ENCODE results near the gene TBXAS1.

TBXAS1 gene

GRCh38 chr7:139958599-139959284, 129.7 kb downstream of the TBXAS1 start:
- Histone ChIP-seq H3K4me1 (ENCODE audit: control insufficient read depth, insufficient read depth, low read length) (no peaks in the 10 kb centered on the region), H3K4me3 (ENCODE audit: low read depth, low read length) (no peak overlapping the region), H3K9me3 (ENCODE audit: control insufficient read depth, insufficient read depth, low read depth, low read length) (no peaks in the 10 kb centered on the region), H3K27ac (ENCODE audit: extremely low read depth, low read depth, low read length) (no peak overlapping the region), H3K36me3 (ENCODE audit: control insufficient read depth in 2 of 2, insufficient read depth in 1 of 2, low read length in 2 of 2) (no peaks in the 10 kb centered on the region)
- POLR2A ChIA-PET = no interaction called here
- CTCF ChIA-PET = interaction anchor here (0.6 kb wide), 1 partner anchor 700 kb away, joined by 3 read pairs; no protein-coding TSS in a partner anchor
- TF ChIP-seq KLF9 (tag by site-specific recombination; IDR thresholded peaks at IDR 0.05; ENCODE audit: low read depth) (no peak), MEIS1 (CRISPR knock-in tag; IDR thresholded peaks at IDR 0.05; ENCODE audit: borderline replicate concordance) (no peak), PATZ1 (tag by site-specific recombination; IDR thresholded peaks at IDR 0.05) (no peak)

GRCh38 chr7:139959285-139959628, 130.2 kb downstream of the TBXAS1 start:
- H3K4me3 ChIP-seq (ENCODE audit: low read depth, low read length) = no peak overlapping the region
- H3K27ac ChIP-seq (ENCODE audit: extremely low read depth, low read depth, low read length) = no peak overlapping the region
- H3K9me3 ChIP-seq (ENCODE audit: control insufficient read depth, insufficient read depth, low read depth, low read length) = no peaks in the 10 kb centered on the region
- TF ChIP-seq ZNF2 (tag by site-specific recombination; IDR thresholded peaks at IDR 0.05) = no peak
- no peak for TF ChIP-seq ZSCAN18 (tag by site-specific recombination; IDR thresholded peaks at IDR 0.05)
- no peak for TF ChIP-seq ZNF658 (tag by site-specific recombination; IDR thresholded peaks at IDR 0.05)
- no peak for TF ChIP-seq ZNF777 (tag by site-specific recombination; IDR thresholded peaks at IDR 0.05; ENCODE audit: borderline replicate concordance)
- TF ChIP-seq ZNF202 (tag by site-specific recombination; IDR thresholded peaks at IDR 0.05; ENCODE audit: borderline replicate concordance) = no peak
- no peak for TF ChIP-seq ZNF629 (tag by site-specific recombination; IDR thresholded peaks at IDR 0.05)
- TF ChIP-seq FEZF1 (tag by site-specific recombination; IDR thresholded peaks at IDR 0.05) = no peak
- no peak for TF ChIP-seq GLI2 (tag by site-specific recombination; IDR thresholded peaks at IDR 0.05; ENCODE audit: borderline replicate concordance, low read depth)
- TF ChIP-seq ZFHX2 (tag by site-specific recombination; conservative IDR thresholded peaks at IDR 0.05) = no peak
- no peak for TF ChIP-seq ZNF174 (tag by site-specific recombination; IDR thresholded peaks at IDR 0.05)
- no peak for TF ChIP-seq ZBTB20 (tag by site-specific recombination; IDR thresholded peaks at IDR 0.05)
- TF ChIP-seq ZNF571 (tag by site-specific recombination; IDR thresholded peaks at IDR 0.05) = no peak
- no peak for TF ChIP-seq ZNF654 (tag by site-specific recombination; IDR thresholded peaks at IDR 0.05; ENCODE audit: low read depth)
- TF ChIP-seq ZNF23 (tag by site-specific recombination; IDR thresholded peaks at IDR 0.05; ENCODE audit: borderline replicate concordance) = no peak
- no peak for TF ChIP-seq ZFP69B (tag by site-specific recombination; IDR thresholded peaks at IDR 0.05)
- no peak for TF ChIP-seq ZNF266 (tag by site-specific recombination; IDR thresholded peaks at IDR 0.05; ENCODE audit: low read depth)
- TF ChIP-seq ZBTB44 (tag by site-specific recombination; IDR thresholded peaks at IDR 0.05) = no peak
- no peak for TF ChIP-seq ZNF248 (tag by site-specific recombination; IDR thresholded peaks at IDR 0.05)
- ChIA-PET CTCF (interaction anchor here (0.6 kb wide), 2 partner anchors 44 to 701 kb away, joined by 3 to 5 read pairs; no protein-coding TSS in a partner anchor), POLR2A (no interaction called here)
- no peaks in the 10 kb centered on the region for H3K4me1 ChIP-seq (ENCODE audit: control insufficient read depth, insufficient read depth, low read length)
- H3K36me3 ChIP-seq (ENCODE audit: control insufficient read depth in 2 of 2, insufficient read depth in 1 of 2, low read length in 2 of 2) = no peaks in the 10 kb centered on the region
